D721Med (cell line): ENCODE results near the gene ESRRA.

Experiments used
- DNase-seq: peaks from one replicate; pipeline ENCODE4 v3.0.0; 2011; ENCODE audit warnings: low spot score; ENCODE audit not compliant: insufficient read length
- FAIRE-seq: peaks from 2 replicates; lab custom pipeline; 2011; peaks lifted over from hg19 to GRCh38; lab: Jason Lieb, UNC
- CTCF ChIP-seq: IDR thresholded peaks from 2 replicates; pipeline ENCODE4 v1.5.1; 2012; ENCODE audit warnings: mild to moderate bottlenecking, control low read depth; ENCODE audit not compliant: insufficient read depth; ENCODE audit errors: missing control alignments

ESRRA gene

GRCh38 chr11:64275841-64276240, 29.5 kb upstream of the ESRRA start:
- no peak for DNase-seq

GRCh38 chr11:64276653-64277431, 28.5 kb upstream of the ESRRA start:
- FAIRE-seq (no peak), DNase-seq (no peak)
- TF ChIP-seq CTCF, result no peak

More at GRCh38 chr11:64275841-64276240, 29.5 kb upstream of the ESRRA start:
- TF ChIP-seq CTCF, result no peak
- FAIRE-seq, result no peak

GRCh38 chr11:64278576-64279190, 26.6 kb upstream of the ESRRA start:
- FAIRE-seq, result no peak
- DNase-seq, result no peak
- no peak for TF ChIP-seq CTCF

GRCh38 chr11:64281957-64282770, 23.2 kb upstream of the ESRRA start:
- DNase-seq (no peak), FAIRE-seq (no peak)
- TF ChIP-seq CTCF, result no peak

GRCh38 chr11:64283092-64283491, 22.2 kb upstream of the ESRRA start:
- no peak for TF ChIP-seq CTCF
- DNase-seq, result no peak
- no peak for FAIRE-seq

- DNase-seq (peak; percentile 96), FAIRE-seq (no peak)
- no peak for TF ChIP-seq CTCF
Measured at GRCh38 chr11:64284048-64284961, 21.0 kb upstream of the ESRRA start, which contains the start of gene BAD. Gene BAD (minus strand): TSS chr11:64284665. CDS start chr11:64284368, 297 bp downstream.
